ENCODE measurements around the gene TSHZ2.
"Not testable (repeated sequence)": the region's sequence is repeated elsewhere in the genome, so short reads cannot be mapped to it uniquely, and the experiment has no call there.

Gene TSHZ2

GRCh38 chr20:53510704-53511103, 538.5 kb downstream of the TSHZ2 start:
- DNase-seq (ENCODE audit: low spot score) = no peak

GRCh38 chr20:53512076-53512475, 539.9 kb downstream of the TSHZ2 start:
- no peak for DNase-seq (ENCODE audit: low spot score)

GRCh38 chr20:53513168-53513488, 541.0 kb downstream of the TSHZ2 start:
- no peak for DNase-seq (ENCODE audit: low spot score)

- DNase-seq (ENCODE audit: low spot score) = no peak
Observed at GRCh38 chr20:53513489-53514298, 541.5 kb downstream of the TSHZ2 start.

- no peak for DNase-seq (ENCODE audit: low spot score)
Observed at GRCh38 chr20:53515749-53516148, 543.6 kb downstream of the TSHZ2 start.

GRCh38 chr20:53517146-53517545, 545.0 kb downstream of the TSHZ2 start:
- no peak for DNase-seq (ENCODE audit: low spot score)

- peak; percentile 7 for DNase-seq (ENCODE audit: low spot score)
Observed at GRCh38 chr20:53521421-53521820, 549.3 kb downstream of the TSHZ2 start.

- no peak for DNase-seq (ENCODE audit: low spot score)
Observed at GRCh38 chr20:53522026-53522425, 549.9 kb downstream of the TSHZ2 start.

- no peak for DNase-seq (ENCODE audit: low spot score)
Observed at GRCh38 chr20:53522696-53523095, 550.5 kb downstream of the TSHZ2 start.

- not testable (repeated sequence) for DNase-seq (ENCODE audit: low spot score)
Observed at GRCh38 chr20:53523615-53524014, 551.5 kb downstream of the TSHZ2 start.

GRCh38 chr20:53524589-53525312, 552.6 kb downstream of the TSHZ2 start:
- no peak for DNase-seq (ENCODE audit: low spot score)

- DNase-seq (ENCODE audit: low spot score) = no peak
Observed at GRCh38 chr20:53527196-53527595, 555.0 kb downstream of the TSHZ2 start.

- DNase-seq (ENCODE audit: low spot score) = no peak
Observed at GRCh38 chr20:53529658-53530057, 557.5 kb downstream of the TSHZ2 start.

- DNase-seq (ENCODE audit: low spot score) = no peak
Observed at GRCh38 chr20:53530440-53530839, 558.3 kb downstream of the TSHZ2 start.

- not testable (repeated sequence) for DNase-seq (ENCODE audit: low spot score)
Observed at GRCh38 chr20:53532654-53533312, 560.6 kb downstream of the TSHZ2 start.

- no peak for DNase-seq (ENCODE audit: low spot score)
Observed at GRCh38 chr20:53533500-53533899, 561.3 kb downstream of the TSHZ2 start.

GRCh38 chr20:53534037-53534436, 561.9 kb downstream of the TSHZ2 start:
- DNase-seq (ENCODE audit: low spot score) = no peak

- no peak for DNase-seq (ENCODE audit: low spot score)
Observed at GRCh38 chr20:53535878-53536277, 563.7 kb downstream of the TSHZ2 start.

- DNase-seq (ENCODE audit: low spot score) = not testable (repeated sequence)
Observed at GRCh38 chr20:53536382-53536781, 564.2 kb downstream of the TSHZ2 start.

- no peak for DNase-seq (ENCODE audit: low spot score)
Observed at GRCh38 chr20:53539516-53539915, 567.4 kb downstream of the TSHZ2 start.

Data from kidney tubule cell (primary cell).